Astrocyte (in vitro differentiated cells and primary cell): ENCODE results near the gene R3HCC1L. TPM values are rescaled to one million over a fixed set of nuclear protein-coding genes. Genes with fewer than 3 reads are reported as not detected.

Source experiments
- DNase-seq: peaks from one replicate; pipeline ENCODE4 v3.0.0-alpha.2; 2010; ENCODE audit warnings: low read depth
- FAIRE-seq: peaks from 2 replicates; lab custom pipeline; 2011; peaks lifted over from hg19 to GRCh38; lab: Jason Lieb, UNC
- H2AFZ ChIP-seq: 2 replicates; pipeline ENCODE4 v1.6.0; 2012; ENCODE audit warnings: low read depth, low read length, inconsistent platforms
- H3K27ac ChIP-seq: 2 replicates; pipeline ENCODE4 v1.5.1; 2011; ENCODE audit warnings: low read depth, low read length, inconsistent platforms
- H3K27me3 ChIP-seq: 2 replicates; pipeline ENCODE4 v1.6.0; 2011; ENCODE audit warnings: low read length, inconsistent platforms; ENCODE audit not compliant: insufficient read depth
- H3K36me3 ChIP-seq: 2 replicates; pipeline ENCODE4 v1.5.1; 2011; ENCODE audit warnings: low read length, inconsistent platforms; ENCODE audit not compliant: insufficient read depth
- H3K4me1 ChIP-seq: 2 replicates; pipeline ENCODE4 v1.5.1; 2011; ENCODE audit warnings: low read length, inconsistent platforms; ENCODE audit not compliant: insufficient read depth
- H3K4me2 ChIP-seq: 2 replicates; pipeline ENCODE4 v1.6.0; 2012; ENCODE audit warnings: low read length, inconsistent platforms
- H3K4me3 ChIP-seq: 2 replicates; pipeline ENCODE4 v1.5.1; 2011; ENCODE audit warnings: low read depth, mild to moderate bottlenecking, low read length, inconsistent platforms; ENCODE audit not compliant: insufficient read depth
- H3K79me2 ChIP-seq: 2 replicates; pipeline ENCODE4 v1.6.0; 2012; ENCODE audit warnings: mild to moderate bottlenecking, low read length, inconsistent platforms; ENCODE audit not compliant: insufficient read depth
- H3K9ac ChIP-seq: 2 replicates; pipeline ENCODE4 v1.6.0; 2012; ENCODE audit warnings: mild to moderate bottlenecking, low read length, inconsistent platforms
- H3K9me3 ChIP-seq: 2 replicates; pipeline ENCODE4 v1.5.1; 2012; ENCODE audit warnings: low read depth, mild to moderate bottlenecking, low read length, inconsistent platforms; ENCODE audit not compliant: insufficient read depth
- H4K20me1 ChIP-seq: 2 replicates; pipeline ENCODE4 v1.6.0; 2012; ENCODE audit warnings: low read length, inconsistent platforms; ENCODE audit not compliant: insufficient read depth
- H3K27ac Mint-ChIP-seq: one replicate; pipeline ENCODE4 v1.8.0; 2021; ENCODE audit warnings: mild to moderate bottlenecking, mixed read lengths; ENCODE audit not compliant: unreplicated experiment
- H3K27me3 Mint-ChIP-seq: one replicate; pipeline ENCODE4 v1.8.0; 2021; ENCODE audit warnings: low read depth, mixed read lengths; ENCODE audit not compliant: unreplicated experiment
- H3K36me3 Mint-ChIP-seq: one replicate; pipeline ENCODE4 v1.8.0; 2021; ENCODE audit warnings: low read depth, mixed read lengths; ENCODE audit not compliant: unreplicated experiment
- H3K4me1 Mint-ChIP-seq: one replicate; pipeline ENCODE4 v1.8.0; 2021; ENCODE audit warnings: low read depth, mixed read lengths; ENCODE audit not compliant: unreplicated experiment
- H3K4me3 Mint-ChIP-seq: one replicate; pipeline ENCODE4 v1.8.0; 2021; ENCODE audit warnings: mild to moderate bottlenecking, moderate library complexity, mixed read lengths; ENCODE audit not compliant: unreplicated experiment
- H3K9me3 Mint-ChIP-seq: one replicate; pipeline ENCODE4 v1.8.0; 2021; ENCODE audit warnings: mild to moderate bottlenecking, mixed read lengths; ENCODE audit not compliant: unreplicated experiment
- CTCF ChIP-seq: IDR thresholded peaks from 2 replicates; pipeline ENCODE4 v1.5.1; 2011; ENCODE audit warnings: low read depth, mild to moderate bottlenecking, inconsistent platforms, low read length, moderate library complexity; ENCODE audit not compliant: insufficient read depth
- EZH2 ChIP-seq: IDR thresholded peaks from 2 replicates; pipeline ENCODE4 v1.6.1; 2012; ENCODE audit warnings: mild to moderate bottlenecking, low read length, inconsistent platforms; ENCODE audit not compliant: insufficient read depth
- total RNA-seq: library from RNA; stranded (reverse); gene quantifications from 2 replicates; pipeline ENCODE4 v1.2.1, GENCODE V29; 2021

R3HCC1L gene
- total RNA-seq, 1 donor from 2014 or later: 19.9 TPM

DNA sequence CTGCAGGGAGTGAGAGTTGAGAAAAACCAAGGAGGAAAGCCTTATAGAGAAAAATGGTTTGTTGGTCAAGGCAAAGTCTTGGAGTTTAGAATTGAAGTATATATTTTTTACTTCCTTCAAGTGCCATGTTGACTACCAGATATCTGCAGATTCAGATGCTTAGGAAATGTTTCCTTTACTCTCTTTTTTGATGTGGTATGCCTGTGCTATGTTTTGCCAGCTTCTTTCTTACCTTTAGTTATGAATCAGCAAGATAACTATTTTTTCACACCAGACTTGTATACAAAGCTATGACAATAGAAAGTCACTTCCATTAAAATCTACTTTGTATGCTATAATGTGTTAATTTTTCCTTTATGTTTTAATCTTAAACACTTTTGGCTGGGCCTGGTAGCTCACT, 3.6 kb downstream of the R3HCC1L start:
- Histone ChIP-seq H3K79me2 (peaks cover 81% of the 10 kb centered on the region), H3K27ac (no peak overlapping the region), H3K4me2 (no peak overlapping the region), H3K9me3 (no peaks in the 10 kb centered on the region), H3K4me1 (peaks cover 4% of the 10 kb centered on the region), H3K4me3 (no peak overlapping the region), H4K20me1 (peaks cover 43% of the 10 kb centered on the region), H3K27me3 (no peaks in the 10 kb centered on the region), H3K36me3 (no peaks in the 10 kb centered on the region), H3K9ac (no peak overlapping the region), H2AFZ (no peak overlapping the region)
- peaks cover 3% of the 10 kb centered on the region for H3K36me3 Mint-ChIP-seq
- H3K27ac Mint-ChIP-seq: no peak overlapping the region
- no peaks in the 10 kb centered on the region for H3K27me3 Mint-ChIP-seq
- no peak overlapping the region for H3K4me3 Mint-ChIP-seq
- H3K4me1 Mint-ChIP-seq: peaks cover 23% of the 10 kb centered on the region
- H3K9me3 Mint-ChIP-seq: peaks cover 3% of the 10 kb centered on the region
- DNase-seq: no peak
- FAIRE-seq: no peak
- TF ChIP-seq CTCF (no peak), EZH2 (no peak)

DNA sequence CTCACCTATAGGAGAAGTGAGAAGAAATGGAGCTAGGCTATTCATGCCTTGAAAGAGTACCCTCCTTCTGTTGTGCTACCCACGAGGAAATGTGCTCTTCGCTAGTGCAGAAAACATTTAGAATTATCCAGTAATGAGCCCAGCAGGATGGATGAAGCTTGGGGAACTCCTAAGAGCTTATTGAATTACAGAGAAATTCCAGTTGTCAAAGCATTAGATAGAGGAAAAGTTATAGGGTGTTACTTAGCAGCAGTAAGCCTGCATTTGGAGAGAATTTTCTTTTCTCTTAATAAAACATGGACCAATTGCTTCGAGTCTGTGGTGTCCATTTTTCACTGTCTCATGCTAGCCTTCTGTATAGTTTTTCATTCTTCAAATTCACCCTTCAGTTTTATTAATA, 5.0 kb downstream of the R3HCC1L start:
- Histone ChIP-seq H3K4me1 (peaks cover 4% of the 10 kb centered on the region), H4K20me1 (peaks cover 54% of the 10 kb centered on the region), H3K27me3 (no peaks in the 10 kb centered on the region), H3K27ac (no peak overlapping the region), H3K36me3 (no peaks in the 10 kb centered on the region), H3K4me3 (no peak overlapping the region), H3K9ac (no peak overlapping the region), H3K9me3 (no peaks in the 10 kb centered on the region), H3K79me2 (peaks cover 92% of the 10 kb centered on the region), H3K4me2 (no peak overlapping the region), H2AFZ (no peak overlapping the region)
- Mint-ChIP-seq H3K9me3 (no peaks in the 10 kb centered on the region), H3K4me1 (peaks cover 29% of the 10 kb centered on the region), H3K27me3 (no peaks in the 10 kb centered on the region), H3K36me3 (no peaks in the 10 kb centered on the region), H3K4me3 (no peak overlapping the region), H3K27ac (no peak overlapping the region)
- FAIRE-seq (no peak), DNase-seq (no peak)
- TF ChIP-seq CTCF: no peak
- TF ChIP-seq EZH2: no peak

- Histone ChIP-seq H3K79me2 (peaks cover 90% of the 10 kb centered on the region), H4K20me1 (peaks cover 62% of the 10 kb centered on the region), H3K27ac (no peak overlapping the region), H3K4me2 (no peak overlapping the region), H3K9ac (no peak overlapping the region), H3K4me3 (no peak overlapping the region), H3K9me3 (no peaks in the 10 kb centered on the region), H2AFZ (no peak overlapping the region), H3K36me3 (no peaks in the 10 kb centered on the region), H3K27me3 (no peaks in the 10 kb centered on the region), H3K4me1 (no peaks in the 10 kb centered on the region)
- Mint-ChIP-seq H3K4me1 (peaks cover 25% of the 10 kb centered on the region), H3K9me3 (no peaks in the 10 kb centered on the region), H3K27me3 (no peaks in the 10 kb centered on the region), H3K4me3 (no peak overlapping the region), H3K36me3 (peaks cover 3% of the 10 kb centered on the region), H3K27ac (no peak overlapping the region)
- TF ChIP-seq EZH2 (no peak), CTCF (no peak)
- FAIRE-seq (no peak), DNase-seq (no peak)
These were observed 7.1 kb downstream of the R3HCC1L start for GRCh38 chr10:98141484-98142073.
